OCI-M2 (cell line): Measurements from ENCODE around the gene ANKRD13A.

Source experiments
- DNase-seq: peaks from one replicate; lab custom pipeline; 2025; ENCODE audit not compliant: unreplicated experiment; lab: John Stamatoyannopoulos, UW

The ANKRD13A gene

GRCh38 chr12:109998904-109999648 is at the start of gene ANKRD13A:
ANKRD13A (plus strand) TSS chr12:109999430; CDS start chr12:109999689, 259 bp downstream.
- DNase-seq = peak; percentile 79

- no peak for DNase-seq
Measured at GRCh38 chr12:109950625-109951024, 48.6 kb upstream of the ANKRD13A start.

GRCh38 chr12:109951136-109951535 is 48.1 kb upstream of the ANKRD13A start:
- no peak for DNase-seq

- DNase-seq = no peak
Measured at GRCh38 chr12:109951751-109952150, 47.5 kb upstream of the ANKRD13A start.

GRCh38 chr12:109952160-109952858 is 46.9 kb upstream of the ANKRD13A start:
- DNase-seq = no peak

- DNase-seq = no peak
Measured at GRCh38 chr12:109952873-109953272, 46.4 kb upstream of the ANKRD13A start.

- no peak for DNase-seq
Measured at GRCh38 chr12:109953656-109954055, 45.6 kb upstream of the ANKRD13A start.

GRCh38 chr12:109958374-109958773 is 40.9 kb upstream of the ANKRD13A start:
- no peak for DNase-seq

- no peak for DNase-seq
Measured at GRCh38 chr12:109959411-109960093, 39.7 kb upstream of the ANKRD13A start.

GRCh38 chr12:109961201-109961600 is 38.0 kb upstream of the ANKRD13A start:
- DNase-seq = no peak

GRCh38 chr12:109961612-109962011 is 37.6 kb upstream of the ANKRD13A start:
- DNase-seq = no peak

GRCh38 chr12:109962398-109962797 is 36.8 kb upstream of the ANKRD13A start:
- no peak for DNase-seq

GRCh38 chr12:109963330-109963729 is 35.9 kb upstream of the ANKRD13A start:
- DNase-seq = no peak

- no peak for DNase-seq
Measured at GRCh38 chr12:109963743-109964429, 35.3 kb upstream of the ANKRD13A start.

GRCh38 chr12:109966546-109966945 is 32.7 kb upstream of the ANKRD13A start:
- no peak for DNase-seq

GRCh38 chr12:109967383-109968031 is 31.7 kb upstream of the ANKRD13A start:
- no peak for DNase-seq

GRCh38 chr12:109968032-109968420 is 31.2 kb upstream of the ANKRD13A start:
- DNase-seq = no peak

- DNase-seq = no peak
Measured at GRCh38 chr12:109968801-109969200, 30.4 kb upstream of the ANKRD13A start.

- no peak for DNase-seq
Measured at GRCh38 chr12:109972821-109973220, 26.4 kb upstream of the ANKRD13A start.

- DNase-seq = no peak
Measured at GRCh38 chr12:109981311-109981710, 17.9 kb upstream of the ANKRD13A start.

- no peak for DNase-seq
Measured at GRCh38 chr12:109982210-109982609, 17.0 kb upstream of the ANKRD13A start.
